Measurements from ENCODE around the gene THG1L.
A peak's percentile ranks its signal among the peaks of the same experiment; 100 is the strongest.

DNA sequence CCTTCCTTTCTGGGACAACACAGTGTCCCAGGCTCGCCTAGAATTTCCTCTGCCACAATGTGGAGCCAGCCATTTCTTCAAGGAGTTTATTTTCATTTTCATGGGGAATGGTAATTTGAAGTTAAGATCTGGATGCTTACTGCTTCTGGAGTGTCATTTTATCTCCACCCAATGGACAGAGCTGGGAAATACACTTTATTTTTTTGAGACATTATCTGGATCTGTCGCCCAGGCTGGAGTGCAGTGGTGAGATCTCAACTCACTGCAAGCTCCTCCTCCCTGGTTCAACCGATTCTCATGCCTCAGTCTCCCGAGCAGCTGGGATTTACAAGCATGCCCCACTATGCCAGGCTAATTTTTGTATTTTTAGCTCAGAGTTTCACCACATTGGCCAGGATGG is 12.7 kb upstream of the THG1L start:
- TF ChIP-seq, protein P1, sequence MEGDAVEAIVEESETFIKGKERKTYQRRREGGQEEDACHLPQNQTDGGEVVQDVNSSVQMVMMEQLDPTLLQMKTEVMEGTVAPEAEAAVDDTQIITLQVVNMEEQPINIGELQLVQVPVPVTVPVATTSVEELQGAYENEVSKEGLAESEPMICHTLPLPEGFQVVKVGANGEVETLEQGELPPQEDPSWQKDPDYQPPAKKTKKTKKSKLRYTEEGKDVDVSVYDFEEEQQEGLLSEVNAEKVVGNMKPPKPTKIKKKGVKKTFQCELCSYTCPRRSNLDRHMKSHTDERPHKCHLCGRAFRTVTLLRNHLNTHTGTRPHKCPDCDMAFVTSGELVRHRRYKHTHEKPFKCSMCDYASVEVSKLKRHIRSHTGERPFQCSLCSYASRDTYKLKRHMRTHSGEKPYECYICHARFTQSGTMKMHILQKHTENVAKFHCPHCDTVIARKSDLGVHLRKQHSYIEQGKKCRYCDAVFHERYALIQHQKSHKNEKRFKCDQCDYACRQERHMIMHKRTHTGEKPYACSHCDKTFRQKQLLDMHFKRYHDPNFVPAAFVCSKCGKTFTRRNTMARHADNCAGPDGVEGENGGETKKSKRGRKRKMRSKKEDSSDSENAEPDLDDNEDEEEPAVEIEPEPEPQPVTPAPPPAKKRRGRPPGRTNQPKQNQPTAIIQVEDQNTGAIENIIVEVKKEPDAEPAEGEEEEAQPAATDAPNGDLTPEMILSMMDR (IDR thresholded peaks at IDR 0.05), result peak; percentile 10 to 69 (median 39)
- TF ChIP-seq POLR2A (IDR thresholded peaks at IDR 0.05) (no peak), POLR2AphosphoS5 (IDR thresholded peaks at IDR 0.05) (no peak)
